ENCODE results near the gene TFDP2.

The TFDP2 gene

GRCh38 chr3:141955175-141955574 is 194.2 kb downstream of the TFDP2 start:
- H3K4me3 ChIP-seq (replicated peaks in 1 of 2; ENCODE audit: low read depth in 2 of 2, low read length in 2 of 2): no peak overlapping the region
- TF ChIP-seq CTCF (IDR thresholded peaks at IDR 0.05; ENCODE audit: low read depth, low read length): no peak
- DNase-seq (ENCODE audit: low read depth in 2 of 2): no peak

GRCh38 chr3:141952611-141953010 is 196.7 kb downstream of the TFDP2 start:
- no peak overlapping the region for H3K4me3 ChIP-seq (replicated peaks in 1 of 2; ENCODE audit: low read depth in 2 of 2, low read length in 2 of 2)
- TF ChIP-seq CTCF (IDR thresholded peaks at IDR 0.05; ENCODE audit: low read depth, low read length): no peak

GRCh38 chr3:141950572-141951493 is 198.5 kb downstream of the TFDP2 start:
- TF ChIP-seq CTCF (IDR thresholded peaks at IDR 0.05; ENCODE audit: low read depth, low read length): no peak
- no peak for DNase-seq (ENCODE audit: low read depth in 2 of 2)
- no peak overlapping the region for H3K4me3 ChIP-seq (replicated peaks in 1 of 2; ENCODE audit: low read depth in 2 of 2, low read length in 2 of 2)

More at GRCh38 chr3:141952611-141953010, 196.7 kb downstream of the TFDP2 start:
- DNase-seq (ENCODE audit: low read depth in 2 of 2): no peak

- DNase-seq (ENCODE audit: low read depth in 2 of 2): no peak
- TF ChIP-seq CTCF (IDR thresholded peaks at IDR 0.05; ENCODE audit: low read depth, low read length): no peak
- no peak overlapping the region for H3K4me3 ChIP-seq (replicated peaks in 1 of 2; ENCODE audit: low read depth in 2 of 2, low read length in 2 of 2)
Measured at GRCh38 chr3:141949972-141950371, 199.4 kb downstream of the TFDP2 start.

GRCh38 chr3:141949399-141949798 is 199.9 kb downstream of the TFDP2 start:
- DNase-seq (ENCODE audit: low read depth in 2 of 2): no peak
- TF ChIP-seq CTCF (IDR thresholded peaks at IDR 0.05; ENCODE audit: low read depth, low read length): no peak
- no peak overlapping the region for H3K4me3 ChIP-seq (replicated peaks in 1 of 2; ENCODE audit: low read depth in 2 of 2, low read length in 2 of 2)

GRCh38 chr3:141945726-141946485 is 203.4 kb downstream of the TFDP2 start:
- no peak for DNase-seq (ENCODE audit: low read depth in 2 of 2)
- H3K4me3 ChIP-seq (replicated peaks in 1 of 2; ENCODE audit: low read depth in 2 of 2, low read length in 2 of 2): no peak overlapping the region
- TF ChIP-seq CTCF (IDR thresholded peaks at IDR 0.05; ENCODE audit: low read depth, low read length): no peak
